HFFc6 (cell line): ENCODE results near the gene ATP2A2. TPM values are rescaled to one million over a fixed set of nuclear protein-coding genes. Genes with fewer than 3 reads are reported as not detected.
A peak's percentile ranks its signal among the peaks of the same experiment; 100 is the strongest.

Experiments used
- DNase-seq: peaks from one replicate; pipeline ENCODE4 v3.0.0-alpha.2; 2018
- H3K27ac Mint-ChIP-seq: 2 replicates; pipeline ENCODE4 v1.8.0; 2020; ENCODE audit warnings: mild to moderate bottlenecking, mixed read lengths
- H3K27me3 Mint-ChIP-seq: 2 replicates; pipeline ENCODE4 v1.8.0; 2021; ENCODE audit warnings: mild to moderate bottlenecking, moderate library complexity, mixed read lengths; ENCODE audit not compliant: insufficient read depth
- H3K36me3 Mint-ChIP-seq: 2 replicates; pipeline ENCODE4 v1.8.0; 2021; ENCODE audit warnings: low read depth, mixed read lengths
- H3K4me1 Mint-ChIP-seq: 2 replicates; pipeline ENCODE4 v1.8.0; 2020; ENCODE audit warnings: low read depth, mixed read lengths
- H3K4me3 Mint-ChIP-seq: 2 replicates; pipeline ENCODE4 v1.8.0; 2020; ENCODE audit warnings: mild to moderate bottlenecking, moderate library complexity, mixed read lengths
- H3K9me3 Mint-ChIP-seq: 2 replicates; pipeline ENCODE4 v1.8.0; 2020; ENCODE audit warnings: mild to moderate bottlenecking, mixed read lengths
- CTCF ChIP-seq: fragments of 200-600 bp; sonication (generic); IDR thresholded peaks from 2 replicates; pipeline ENCODE4 v1.5.0; 2021; ENCODE audit warnings: antibody characterized with exemption, mild to moderate bottlenecking
- total RNA-seq, 6 experiments: library from RNA; stranded (reverse); fragmentation: NEBNext Ultra II Directional; extraction: Animal tissue kit (Norgen Biotek cat#: 25700); gene quantifications; 2 replicates in 1 of 6; 3 replicates in 5 of 6; pipeline ENCODE4 v1.2.3, GENCODE V29; 2021

ATP2A2 gene
- total RNA-seq, 6 experiments from 2014 or later = 254 to 286 (median 267) TPM

- Mint-ChIP-seq H3K9me3 (no peaks in the 10 kb centered on the region), H3K4me1 (peaks cover 15% of the 10 kb centered on the region), H3K27ac (no peak overlapping the region), H3K27me3 (peaks cover 9% of the 10 kb centered on the region), H3K36me3 (peaks cover 71% of the 10 kb centered on the region), H3K4me3 (no peak overlapping the region)
- no peak for DNase-seq
- TF ChIP-seq CTCF = no peak
Observed at GRCh38 chr12:110344657-110345056, 63.6 kb downstream of the ATP2A2 start.

DNA sequence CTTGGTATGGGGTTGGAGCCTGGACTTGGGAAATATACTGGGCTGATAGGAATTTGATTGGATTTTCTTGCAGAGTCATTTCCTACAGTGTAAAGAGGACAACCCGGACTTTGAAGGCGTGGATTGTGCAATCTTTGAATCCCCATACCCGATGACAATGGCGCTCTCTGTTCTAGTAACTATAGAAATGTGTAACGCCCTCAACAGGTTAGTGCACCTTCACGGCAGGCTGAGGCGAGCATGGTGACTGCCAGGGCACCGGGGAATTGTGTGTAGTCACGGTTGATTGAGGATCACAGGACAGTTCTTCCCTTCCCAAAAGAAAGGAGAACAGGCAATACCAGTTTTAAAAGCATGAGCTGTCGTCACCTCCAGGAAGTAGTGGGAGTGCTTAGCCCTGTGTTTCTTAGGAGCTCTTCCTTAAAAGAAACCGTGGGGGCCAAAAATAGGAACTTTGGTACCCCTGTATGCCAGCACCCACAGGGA is 64.2 kb downstream of the ATP2A2 start:
- no peak overlapping the region for H3K4me3 Mint-ChIP-seq
- H3K27ac Mint-ChIP-seq = peak overlapping the region; percentile 48
- no peak for DNase-seq
- H3K27me3 Mint-ChIP-seq = peaks cover 6% of the 10 kb centered on the region
- peaks cover 71% of the 10 kb centered on the region for H3K36me3 Mint-ChIP-seq
- no peak for TF ChIP-seq CTCF
- peaks cover 11% of the 10 kb centered on the region for H3K4me1 Mint-ChIP-seq
- no peaks in the 10 kb centered on the region for H3K9me3 Mint-ChIP-seq

DNA sequence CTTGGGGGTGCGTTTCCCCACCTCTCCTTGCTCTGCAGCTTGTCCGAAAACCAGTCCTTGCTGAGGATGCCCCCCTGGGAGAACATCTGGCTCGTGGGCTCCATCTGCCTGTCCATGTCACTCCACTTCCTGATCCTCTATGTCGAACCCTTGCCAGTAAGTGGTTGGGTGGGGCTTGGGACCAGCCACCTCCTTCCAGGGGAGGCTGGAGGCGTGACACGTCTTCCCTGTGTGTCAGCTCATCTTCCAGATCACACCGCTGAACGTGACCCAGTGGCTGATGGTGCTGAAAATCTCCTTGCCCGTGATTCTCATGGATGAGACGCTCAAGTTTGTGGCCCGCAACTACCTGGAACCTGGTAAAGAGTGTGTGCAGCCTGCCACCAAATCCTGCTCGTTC is 64.9 kb downstream of the ATP2A2 start:
- H3K27ac Mint-ChIP-seq = peak overlapping the region; percentile 36; the same call in 1 of the 2 replicates
- DNase-seq = no peak
- peaks cover 71% of the 10 kb centered on the region for H3K36me3 Mint-ChIP-seq
- H3K27me3 Mint-ChIP-seq = peaks cover 2% of the 10 kb centered on the region
- no peaks in the 10 kb centered on the region for H3K9me3 Mint-ChIP-seq
- H3K4me1 Mint-ChIP-seq = peaks cover 5% of the 10 kb centered on the region
- H3K4me3 Mint-ChIP-seq = no peak overlapping the region
- TF ChIP-seq CTCF = no peak

GRCh38 chr12:110347767-110348166 is 66.7 kb downstream of the ATP2A2 start:
- H3K27ac Mint-ChIP-seq = peak overlapping the region; percentile 29; the same call in 1 of the 2 replicates

DNA sequence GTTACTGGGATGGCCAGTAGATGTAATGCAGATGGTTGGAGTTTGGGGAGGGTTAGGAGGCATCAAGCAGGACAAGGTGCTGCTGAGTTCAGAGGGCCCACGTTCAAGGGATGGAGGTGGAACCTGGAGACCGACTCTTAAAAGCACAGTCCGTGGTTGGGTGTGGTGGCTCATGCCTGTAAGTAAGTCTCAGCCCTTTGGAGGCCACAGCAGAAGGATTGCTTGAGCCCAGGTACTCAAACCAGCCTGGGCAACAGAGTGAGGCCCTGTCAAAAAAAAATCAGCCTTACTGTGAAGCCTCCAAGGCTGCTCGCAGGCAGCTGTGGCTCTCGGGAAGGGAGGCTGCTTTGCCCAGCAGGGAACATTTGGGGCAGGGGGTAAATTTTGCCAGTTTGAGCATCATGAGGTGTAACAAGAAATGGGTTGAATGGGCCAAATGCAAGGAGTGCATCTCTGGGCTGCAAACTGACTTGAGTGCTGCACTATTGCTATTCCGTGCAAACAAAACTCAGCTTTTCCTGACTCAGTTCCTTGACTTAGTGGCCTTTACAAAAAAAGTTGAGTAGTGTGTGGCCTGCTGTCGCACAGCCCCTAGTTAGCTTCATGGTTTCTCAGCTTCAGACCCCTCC is 67.5 kb downstream of the ATP2A2 start:
- Mint-ChIP-seq H3K4me1 (no peaks in the 10 kb centered on the region), H3K36me3 (peaks cover 59% of the 10 kb centered on the region), H3K27ac (no peak overlapping the region), H3K4me3 (no peak overlapping the region), H3K9me3 (no peaks in the 10 kb centered on the region), H3K27me3 (peaks cover 4% of the 10 kb centered on the region)
- TF ChIP-seq CTCF = no peak
- no peak for DNase-seq

More at GRCh38 chr12:110347767-110348166, 66.7 kb downstream of the ATP2A2 start:
- H3K4me3 Mint-ChIP-seq = no peak overlapping the region
- no peaks in the 10 kb centered on the region for H3K4me1 Mint-ChIP-seq
- no peak for TF ChIP-seq CTCF
- DNase-seq = no peak
- peaks cover 4% of the 10 kb centered on the region for H3K27me3 Mint-ChIP-seq
- peaks cover 65% of the 10 kb centered on the region for H3K36me3 Mint-ChIP-seq
- no peaks in the 10 kb centered on the region for H3K9me3 Mint-ChIP-seq
